NCI-H460 (cell line): ENCODE measurements around the gene ARVCF. TPM values are rescaled to one million over a fixed set of nuclear protein-coding genes. Genes with fewer than 3 reads are reported as not detected.

Source experiments
- DNase-seq: peaks from one replicate; pipeline ENCODE4 v3.0.0-alpha.2; 2016; ENCODE audit warnings: low read depth; ENCODE audit errors: extremely low read depth
- total RNA-seq: library from RNA; depleted of rRNA; stranded (reverse); fragments of >200 nt; shearing (Covaris generic); gene quantifications from 2 replicates; pipeline ENCODE4 v1.2.3, GENCODE V29; 2014

ARVCF gene
- total RNA-seq, 1 experiment from 2014 or later: 0.84 TPM

DNA sequence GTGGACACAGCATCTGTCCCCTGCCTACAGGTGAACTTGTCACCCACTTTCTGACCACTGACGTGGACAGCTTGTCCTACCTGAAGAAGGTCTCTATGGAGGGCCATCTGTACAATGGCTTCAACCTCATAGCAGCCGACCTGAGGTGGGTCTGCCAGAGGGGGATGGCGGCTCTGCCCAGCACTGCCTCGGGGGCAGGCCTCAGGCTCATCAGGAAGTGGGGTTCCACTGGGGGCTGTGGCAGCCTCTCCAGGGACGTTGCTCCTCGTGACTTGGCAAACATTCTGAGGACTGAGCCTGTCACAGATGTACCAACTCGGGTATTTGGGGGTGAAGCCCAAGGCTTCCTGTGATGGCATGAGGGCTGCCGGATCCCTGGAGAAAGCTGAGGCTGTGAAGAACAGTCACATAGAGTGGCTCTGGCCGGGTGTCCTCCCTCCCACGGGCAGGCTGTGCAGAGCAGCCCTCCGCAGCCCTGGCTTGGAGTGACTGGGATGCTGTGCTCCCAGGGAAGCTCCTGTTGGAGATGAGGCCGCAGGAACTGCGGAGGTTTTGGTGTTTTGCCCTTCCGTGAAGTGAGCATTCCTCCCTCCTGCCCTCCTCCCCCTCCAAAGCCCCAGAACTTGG lies 36.9 kb upstream of the ARVCF start:
- no peak for DNase-seq

DNA sequence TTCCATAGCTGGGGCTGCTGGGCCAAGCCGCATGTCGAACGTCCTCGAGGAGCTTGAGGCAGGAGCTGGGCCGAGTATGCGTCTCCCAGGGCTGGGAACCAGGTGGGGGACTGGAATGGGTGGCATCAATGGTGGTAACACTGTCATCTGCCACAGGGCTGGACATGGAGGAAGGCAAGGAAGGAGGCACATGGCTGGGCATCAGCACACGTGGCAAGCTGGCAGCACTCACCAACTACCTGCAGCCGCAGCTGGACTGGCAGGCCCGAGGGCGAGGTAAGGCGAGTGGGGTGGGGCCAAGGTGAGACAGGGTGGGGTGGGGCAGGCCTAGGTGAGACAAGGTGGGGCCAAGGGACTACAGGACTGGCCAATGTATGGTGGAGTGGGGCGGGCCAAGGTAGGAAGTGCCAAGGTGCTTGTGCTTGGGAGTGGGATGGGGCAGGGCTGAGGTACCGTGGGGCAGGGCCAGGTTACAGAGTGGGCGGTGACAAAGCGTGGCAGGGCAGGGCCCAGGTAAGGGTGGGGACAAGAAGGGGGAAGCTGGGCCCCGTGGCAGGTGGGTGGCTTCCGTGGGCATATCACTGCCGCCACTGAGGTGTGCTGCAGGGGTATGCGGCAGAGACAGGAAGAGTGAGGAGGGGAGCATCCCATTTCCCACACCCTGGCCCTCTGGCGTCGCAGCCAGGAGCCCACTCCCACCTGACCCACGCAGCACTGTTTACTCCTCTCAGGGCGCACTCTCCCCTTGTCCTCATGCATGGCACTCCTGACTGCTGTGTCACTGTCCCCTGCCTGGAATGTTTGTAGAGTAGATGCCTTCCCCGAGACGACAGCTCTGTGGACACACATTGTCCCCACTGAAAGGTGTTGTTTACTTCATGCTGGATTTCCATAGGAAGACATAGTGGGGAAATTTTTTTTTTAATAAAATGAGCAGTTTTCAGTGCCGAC lies 36.0 kb upstream of the ARVCF start:
- DNase-seq: no peak

DNA sequence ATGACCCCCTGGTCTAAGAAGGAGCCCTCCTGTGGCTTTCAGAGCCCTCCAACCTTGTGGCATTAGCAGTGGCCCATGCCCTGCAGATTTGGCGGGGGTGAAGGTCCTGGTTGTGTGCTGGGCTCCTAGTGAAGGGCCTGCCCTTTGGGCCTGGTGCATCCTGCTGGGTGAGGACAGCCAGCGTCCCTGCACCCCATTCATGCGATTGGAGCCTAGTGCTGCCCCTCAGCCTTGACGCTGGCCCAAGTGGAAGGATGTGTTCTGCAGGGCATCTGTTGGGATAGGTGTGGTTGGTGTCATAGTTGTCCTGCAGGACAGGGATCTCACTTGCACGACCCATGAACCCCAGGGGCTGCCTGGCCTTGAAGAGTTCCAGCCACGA lies 35.3 kb upstream of the ARVCF start:
- no peak for DNase-seq

DNA sequence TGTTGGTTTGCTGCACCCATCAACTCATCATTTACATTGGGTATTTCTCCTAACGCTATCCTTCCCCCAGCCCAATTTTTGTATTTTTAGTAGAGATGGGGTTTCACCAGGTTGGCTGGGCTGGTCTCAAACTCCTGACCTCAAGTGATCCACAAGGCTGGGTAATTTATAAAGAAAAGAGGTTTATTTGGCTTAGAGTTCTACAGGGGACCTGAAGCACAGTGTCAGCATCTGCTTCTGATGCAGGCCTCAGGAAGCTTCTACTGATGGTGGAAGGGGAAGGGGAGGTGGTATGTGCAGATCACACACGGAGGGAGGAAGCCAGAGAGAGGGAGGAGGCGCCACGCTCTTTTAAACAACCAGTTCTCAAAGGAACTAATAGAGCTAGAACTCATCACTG lies 30.1 kb upstream of the ARVCF start:
- no peak for DNase-seq

DNA sequence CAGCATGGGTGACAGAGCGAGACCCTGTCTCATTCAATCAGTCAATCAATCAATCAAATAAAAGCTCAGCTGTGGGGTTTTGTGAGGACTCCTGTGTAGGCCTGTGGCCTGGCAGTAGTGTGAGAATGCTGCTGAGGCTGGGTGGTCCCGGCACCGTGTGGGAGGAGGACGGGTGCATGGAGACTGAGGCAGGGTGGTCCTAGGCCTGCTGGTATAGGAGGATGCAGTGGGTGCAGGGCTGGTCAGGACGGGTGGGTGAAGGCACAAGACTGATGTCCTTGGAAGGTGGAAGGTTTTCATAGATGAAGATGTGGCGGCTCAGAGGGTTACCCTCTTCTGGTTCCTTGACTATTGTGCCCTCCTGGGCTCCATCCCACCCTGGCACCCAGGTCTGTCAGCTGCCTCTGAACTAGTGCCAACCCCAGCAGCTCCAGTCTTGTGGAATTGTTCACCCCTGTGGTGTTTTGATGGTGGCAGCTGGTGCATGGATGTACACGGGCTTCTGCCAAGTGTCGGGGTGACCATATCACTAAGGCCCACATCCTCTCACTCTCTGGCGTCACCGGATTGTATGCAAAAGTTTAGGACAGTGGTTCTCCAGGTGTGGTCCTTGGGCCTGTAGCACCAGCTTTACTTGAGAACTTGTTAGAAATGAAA lies 28.0 kb upstream of the ARVCF start:
- DNase-seq: no peak

DNA sequence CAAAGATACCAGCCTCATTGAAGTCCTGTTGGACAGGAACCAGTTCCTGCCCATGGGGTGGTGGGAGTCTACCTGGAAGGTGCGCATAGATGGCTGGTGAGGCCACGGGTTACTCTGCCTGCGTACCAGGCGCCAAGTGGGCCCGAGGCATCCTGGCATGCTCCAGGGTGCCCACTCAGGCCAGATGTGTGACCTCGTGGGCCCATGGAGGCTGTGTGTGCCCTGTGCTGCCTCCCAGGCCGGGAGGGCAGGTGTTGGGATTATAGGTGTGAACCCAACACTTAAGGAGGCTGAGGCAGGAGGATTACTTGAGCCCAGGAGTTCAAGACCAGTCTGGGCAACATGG lies 27.3 kb upstream of the ARVCF start:
- DNase-seq: no peak

DNA sequence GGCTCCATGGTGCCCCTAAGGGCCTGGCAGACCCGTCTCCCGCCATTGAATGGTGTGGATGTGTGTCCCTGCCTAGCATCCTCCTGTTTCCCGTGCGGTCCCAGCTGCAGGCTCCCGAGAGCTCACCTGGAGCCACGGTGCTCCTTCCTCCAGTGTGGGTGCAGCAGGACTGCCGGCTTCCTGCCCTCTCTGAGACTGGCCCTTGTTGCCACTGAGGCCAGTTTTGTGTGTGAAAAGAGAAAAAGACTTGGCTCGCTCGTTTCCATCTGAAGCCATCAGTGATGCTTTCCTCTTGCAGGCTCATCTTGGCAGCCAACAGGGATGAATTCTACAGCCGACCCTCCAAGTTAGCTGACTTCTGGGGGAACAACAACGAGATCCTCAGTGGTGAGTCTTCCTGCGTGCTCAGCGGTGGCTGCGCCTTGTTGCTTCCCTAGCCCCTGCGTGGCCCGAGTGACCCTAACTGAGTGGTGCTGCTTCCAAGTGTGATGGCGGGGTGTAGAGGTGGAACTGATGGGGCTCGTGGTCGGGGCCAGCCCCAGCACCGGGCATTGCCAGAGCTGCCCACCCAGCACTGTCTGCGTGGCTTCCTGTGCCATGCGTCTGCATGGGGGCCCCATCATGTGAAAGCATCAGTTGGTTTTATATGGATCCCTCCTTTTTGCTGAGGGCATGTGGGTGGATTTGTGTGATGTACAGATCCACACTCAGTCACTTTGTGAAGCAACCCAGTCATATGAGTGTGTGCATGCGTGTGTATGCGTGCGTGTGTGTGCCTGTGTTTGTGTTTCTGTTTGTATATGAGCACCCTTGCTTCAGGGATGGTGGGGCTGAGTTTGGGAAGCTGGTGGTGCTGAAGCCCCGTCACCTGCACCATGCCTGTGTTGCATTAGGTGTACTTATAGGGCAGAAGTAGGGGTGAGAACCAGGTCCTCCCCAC lies 26.7 kb upstream of the ARVCF start:
- no peak for DNase-seq

DNA sequence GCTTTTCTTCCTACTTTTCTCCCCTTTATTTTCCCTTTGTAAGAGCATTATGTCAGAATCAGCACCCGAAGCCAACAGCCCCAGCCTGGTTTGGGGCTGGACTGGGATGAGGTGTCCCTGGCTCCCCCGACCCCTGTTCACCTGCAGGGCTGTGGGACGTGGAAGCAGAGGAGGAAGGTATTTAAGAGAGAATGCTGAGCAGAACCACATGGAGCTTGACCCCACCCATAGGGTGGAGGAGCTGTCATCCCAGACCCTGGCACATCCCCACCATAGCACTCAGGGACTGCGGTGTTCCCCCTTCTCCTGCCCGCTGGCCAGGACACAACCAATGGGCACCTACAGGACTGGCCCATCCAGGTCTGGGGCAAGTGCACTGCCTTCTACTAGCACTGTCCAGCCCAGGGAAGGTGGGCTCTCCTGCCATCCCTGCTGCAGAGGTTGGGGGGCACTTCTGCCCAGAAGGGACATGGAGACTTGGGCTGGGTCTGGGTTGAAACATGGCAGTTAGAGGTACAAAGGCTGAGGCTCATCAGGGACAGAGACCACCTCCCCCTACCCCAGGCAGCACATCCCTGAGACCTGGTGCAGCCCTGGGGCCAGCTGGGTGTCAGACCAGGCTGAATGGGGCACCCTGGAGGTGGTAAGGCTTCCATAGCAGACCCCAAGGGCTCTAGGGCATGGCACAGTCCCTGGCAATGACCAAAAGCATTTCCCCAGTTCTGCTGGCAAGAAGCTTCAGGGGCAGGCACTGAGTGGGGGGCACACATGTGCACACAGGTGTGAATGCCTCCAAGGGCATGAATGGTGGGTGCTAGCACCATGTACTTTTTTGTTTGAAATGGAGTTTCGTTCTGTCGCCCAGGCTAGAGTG lies 23.9 kb upstream of the ARVCF start:
- DNase-seq: no peak

DNA sequence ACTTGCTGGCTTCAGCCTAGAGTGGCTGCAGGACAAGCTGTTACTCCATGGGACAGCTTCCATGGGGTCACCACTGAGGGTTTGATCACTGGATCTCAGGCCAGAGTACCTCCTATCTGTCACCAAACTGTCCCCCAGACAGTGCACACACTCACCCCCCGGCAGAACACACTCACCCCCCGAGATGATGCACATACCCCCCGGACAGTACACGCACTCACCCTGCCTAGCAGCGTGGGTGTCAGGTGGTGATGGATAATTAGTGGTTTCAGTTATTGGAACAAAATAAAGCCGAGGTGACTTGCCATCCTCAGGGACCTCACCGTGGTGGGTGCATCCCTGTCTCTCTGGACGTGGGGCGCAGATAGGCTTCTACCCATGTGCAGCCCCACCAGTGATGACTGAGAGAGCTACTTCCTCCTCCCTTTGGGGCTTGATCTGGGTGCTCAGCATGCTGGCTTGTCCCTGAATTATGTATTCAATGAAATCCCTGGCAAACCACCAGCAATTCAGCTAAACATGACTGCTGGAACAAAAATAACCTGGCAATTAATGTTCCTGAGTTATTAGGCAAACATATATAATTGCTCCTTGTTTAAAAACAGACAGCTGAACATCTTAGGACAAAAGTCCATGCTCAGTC lies 23.2 kb upstream of the ARVCF start:
- no peak for DNase-seq

DNA sequence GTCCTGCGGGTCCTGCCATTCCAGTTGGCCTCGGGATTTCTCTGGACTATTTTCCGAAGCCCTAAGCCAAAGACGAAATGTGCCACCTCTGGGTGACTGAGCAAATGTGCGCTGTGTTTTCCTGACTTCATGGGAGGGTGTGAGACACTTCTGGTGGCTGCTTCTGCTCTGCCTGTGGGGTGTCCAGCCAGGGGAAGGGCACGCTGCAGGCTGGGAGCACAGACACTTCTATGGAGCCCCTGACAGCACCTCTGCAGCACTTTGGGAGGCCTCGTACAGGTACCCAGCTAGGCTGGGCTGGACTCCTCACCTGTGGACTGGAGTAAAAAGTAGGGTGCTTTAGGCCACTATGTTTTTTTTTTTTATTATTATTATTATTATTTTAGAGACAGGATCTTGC lies 22.0 kb upstream of the ARVCF start:
- no peak for DNase-seq

DNA sequence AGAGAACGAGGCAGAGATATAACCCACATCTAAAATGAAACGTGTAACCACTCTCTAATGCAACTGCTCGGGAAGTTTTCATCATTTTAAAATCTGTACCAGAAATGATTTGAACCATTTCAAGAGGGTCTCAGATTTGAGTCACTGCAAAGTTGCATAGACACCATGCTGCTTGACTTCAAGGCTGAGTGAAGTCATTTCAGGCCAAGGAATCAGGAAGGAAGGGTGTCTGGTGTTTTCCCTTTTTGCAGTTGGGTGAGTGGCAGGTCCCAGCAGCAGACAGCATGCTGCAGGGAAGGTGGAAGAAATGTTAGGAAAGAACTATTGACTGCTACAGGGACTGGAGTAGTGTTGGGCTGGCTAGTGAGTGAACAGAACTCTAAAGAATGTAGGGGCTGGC lies 20.8 kb upstream of the ARVCF start:
- DNase-seq: no peak

DNA sequence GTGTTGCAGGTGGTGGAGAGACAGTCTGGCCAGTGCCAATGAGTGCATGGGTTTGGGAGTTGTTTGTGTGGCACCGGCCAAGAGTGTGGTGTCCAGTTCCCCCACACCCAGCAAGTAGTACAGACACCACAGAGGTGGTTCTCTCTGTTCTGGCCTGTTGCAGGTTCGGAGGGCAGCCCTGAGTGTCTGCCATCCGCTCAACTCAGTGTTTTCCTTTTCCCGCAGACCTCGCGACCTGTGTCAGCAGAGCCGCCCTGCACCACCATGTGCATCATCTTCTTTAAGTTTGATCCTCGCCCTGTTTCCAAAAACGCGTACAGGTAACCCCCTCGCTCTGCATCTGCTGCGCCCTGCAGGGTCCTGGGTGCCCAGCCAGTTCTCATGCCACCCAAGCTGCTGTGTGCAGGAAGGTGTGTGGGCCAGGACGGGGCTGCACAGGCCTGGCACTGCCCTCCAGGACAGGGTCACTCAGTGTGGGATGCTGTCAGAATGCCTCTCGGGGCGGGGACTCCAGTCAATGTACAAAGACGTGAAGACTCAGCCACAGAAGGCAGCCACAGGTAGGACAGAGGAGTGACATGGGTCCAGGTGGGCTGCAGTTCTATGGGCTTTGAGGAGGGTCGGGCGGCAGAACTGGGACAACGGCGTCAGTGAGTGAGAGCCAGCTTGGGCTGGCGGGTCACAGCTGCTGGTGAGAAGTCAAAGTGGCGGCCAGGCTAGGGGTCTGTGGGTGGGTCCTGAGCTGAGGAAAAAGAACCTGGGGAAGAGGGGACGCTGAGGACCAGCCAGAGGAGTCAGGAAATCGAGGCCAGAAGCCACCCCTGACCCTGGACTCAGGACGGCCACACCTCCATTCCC lies 20.1 kb upstream of the ARVCF start:
- DNase-seq: no peak

DNA sequence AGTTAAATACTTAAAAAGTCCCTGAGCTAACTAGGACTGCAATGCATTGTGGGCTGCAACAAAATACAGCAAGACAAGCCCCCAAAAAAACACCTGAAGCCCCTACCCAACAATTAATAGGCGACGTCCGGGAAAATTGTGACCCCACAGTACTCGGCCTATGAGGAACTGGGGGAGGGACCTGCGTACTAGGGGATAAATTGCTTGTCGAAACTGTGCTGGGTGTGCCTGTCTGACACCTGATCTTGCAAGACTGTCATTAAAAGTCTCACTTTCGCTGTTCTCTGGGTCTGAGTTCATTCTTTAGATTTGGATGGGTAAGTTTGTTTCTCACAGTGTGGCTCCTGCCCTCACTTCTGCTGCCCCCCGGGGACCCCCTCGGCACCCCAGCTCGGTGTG lies 19.5 kb upstream of the ARVCF start:
- DNase-seq: no peak

DNA sequence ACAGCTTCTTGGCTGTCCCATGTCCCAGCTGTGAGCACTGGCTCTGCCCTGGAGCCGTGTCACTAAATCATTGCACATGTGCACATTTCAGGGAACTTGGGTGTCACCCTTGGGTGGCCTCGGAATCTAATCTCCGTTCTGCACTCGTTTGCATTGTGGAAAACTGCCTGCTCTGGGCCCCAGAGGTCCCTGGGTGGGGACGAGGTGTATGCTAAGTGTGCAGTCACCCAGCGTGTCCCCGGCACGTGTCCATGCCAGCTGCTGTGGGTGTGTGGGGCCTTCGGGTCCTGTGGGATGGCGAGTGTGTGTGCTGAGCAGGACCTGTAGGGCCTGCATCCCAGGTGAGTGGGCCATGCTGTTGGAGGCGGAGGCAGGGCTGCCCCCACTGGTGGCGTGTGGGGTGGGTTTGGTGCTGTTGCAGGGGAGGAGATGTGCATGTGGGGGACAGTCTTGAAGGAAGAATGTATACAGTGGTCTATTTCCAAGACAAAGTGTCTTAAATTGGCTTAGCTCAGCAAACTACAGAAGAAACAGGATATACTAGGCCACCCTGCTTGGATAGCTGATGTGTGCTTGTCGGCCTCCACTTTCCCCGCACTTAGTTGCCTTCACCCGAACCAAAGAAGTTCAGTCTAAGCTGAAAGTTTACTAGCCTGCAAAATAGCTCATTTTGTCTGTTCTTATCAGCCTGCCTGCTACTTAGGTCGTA lies 18.9 kb upstream of the ARVCF start:
- no peak for DNase-seq

DNA sequence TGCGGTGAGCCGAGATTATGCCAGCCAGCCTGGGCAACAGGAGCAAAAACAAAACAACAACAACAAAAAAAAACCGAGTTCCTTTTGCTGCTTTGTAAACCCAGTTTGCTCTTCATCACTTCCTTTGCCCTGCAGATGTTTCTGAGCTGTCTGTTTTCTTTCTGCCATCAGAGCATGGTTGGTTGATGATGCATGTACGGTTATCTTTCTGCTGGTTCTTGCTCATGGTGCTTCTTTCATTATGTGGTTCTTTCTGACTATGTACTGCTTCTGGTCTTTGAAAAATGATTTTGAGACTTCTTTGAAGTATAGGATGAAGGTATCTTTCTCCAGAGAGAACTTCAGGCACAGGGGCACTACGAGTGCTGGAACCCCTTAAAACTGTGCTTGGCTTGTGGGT lies 17.5 kb upstream of the ARVCF start:
- DNase-seq: no peak

DNA sequence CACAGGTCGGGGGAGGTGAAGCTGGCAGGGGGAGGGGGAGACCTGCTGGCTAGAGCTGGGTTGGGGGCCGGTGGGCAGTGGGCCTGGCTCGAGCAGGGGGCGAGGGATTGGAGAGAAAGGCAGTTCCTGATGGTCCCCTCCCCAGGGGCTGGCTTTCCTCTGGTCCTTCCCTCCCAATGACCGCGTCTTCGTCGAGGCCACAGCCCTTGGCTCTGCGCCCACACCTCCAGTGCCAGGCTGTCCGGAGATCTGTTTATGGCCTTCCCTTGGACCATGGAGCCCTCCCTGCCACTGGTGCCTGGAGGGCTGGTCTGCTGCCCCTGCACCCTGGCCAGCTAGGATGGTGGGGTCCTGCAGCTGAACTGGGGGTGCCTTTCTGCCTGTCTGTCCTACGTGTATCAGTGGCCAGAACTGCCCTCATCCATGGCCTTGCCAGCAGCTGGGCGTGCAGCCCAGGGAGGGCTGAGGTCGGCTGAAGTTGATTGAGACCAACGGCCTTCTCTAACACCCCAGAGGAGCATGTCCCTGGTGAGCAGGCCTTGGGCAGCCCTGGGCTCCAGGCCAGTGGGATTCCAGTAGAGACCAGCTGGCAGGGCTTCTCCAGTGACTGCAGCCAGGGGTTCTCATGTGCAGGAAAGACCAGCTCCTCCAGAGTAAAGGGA lies 16.6 kb upstream of the ARVCF start:
- DNase-seq: no peak

DNA sequence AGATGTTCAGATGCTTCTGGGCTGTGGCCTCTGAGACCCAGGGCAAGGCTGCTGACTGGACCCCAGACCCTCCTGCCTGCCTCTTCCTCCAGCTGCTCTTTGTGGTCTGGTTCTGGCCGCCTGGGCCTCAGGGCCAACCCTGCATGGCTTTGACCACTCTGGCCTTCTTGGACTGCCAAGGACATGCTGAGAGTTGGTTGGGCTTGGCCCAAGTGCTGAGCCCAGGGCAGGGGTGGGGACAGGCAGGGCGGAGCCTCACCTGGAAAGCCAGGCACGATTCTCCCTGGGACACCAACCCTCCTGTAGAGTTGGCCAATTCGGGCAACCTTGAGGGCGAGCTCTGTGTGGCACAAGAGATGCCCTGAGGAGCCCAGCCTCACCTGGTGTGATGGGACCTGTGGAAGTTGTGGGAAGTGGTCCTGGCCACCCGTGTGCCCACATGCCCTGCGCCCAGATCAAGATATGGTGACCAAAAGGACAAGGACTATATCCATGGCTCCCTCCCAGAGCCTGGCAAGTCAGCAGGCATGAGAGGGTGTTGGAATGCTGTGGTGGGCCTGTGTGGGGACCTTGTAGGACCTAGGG lies 15.9 kb upstream of the ARVCF start:
- DNase-seq: no peak
